ENCODE measurements around the gene EMILIN1. TPM values are rescaled to one million over a fixed set of nuclear protein-coding genes. Genes with fewer than 3 reads are reported as not detected.

The EMILIN1 gene
- total and polyA plus RNA-seq, 2 of the 8 experiments (the other 6 are each of a cell fraction or from before 2014, with no cell fraction given), result 1.9 to 3.0 TPM

DNA sequence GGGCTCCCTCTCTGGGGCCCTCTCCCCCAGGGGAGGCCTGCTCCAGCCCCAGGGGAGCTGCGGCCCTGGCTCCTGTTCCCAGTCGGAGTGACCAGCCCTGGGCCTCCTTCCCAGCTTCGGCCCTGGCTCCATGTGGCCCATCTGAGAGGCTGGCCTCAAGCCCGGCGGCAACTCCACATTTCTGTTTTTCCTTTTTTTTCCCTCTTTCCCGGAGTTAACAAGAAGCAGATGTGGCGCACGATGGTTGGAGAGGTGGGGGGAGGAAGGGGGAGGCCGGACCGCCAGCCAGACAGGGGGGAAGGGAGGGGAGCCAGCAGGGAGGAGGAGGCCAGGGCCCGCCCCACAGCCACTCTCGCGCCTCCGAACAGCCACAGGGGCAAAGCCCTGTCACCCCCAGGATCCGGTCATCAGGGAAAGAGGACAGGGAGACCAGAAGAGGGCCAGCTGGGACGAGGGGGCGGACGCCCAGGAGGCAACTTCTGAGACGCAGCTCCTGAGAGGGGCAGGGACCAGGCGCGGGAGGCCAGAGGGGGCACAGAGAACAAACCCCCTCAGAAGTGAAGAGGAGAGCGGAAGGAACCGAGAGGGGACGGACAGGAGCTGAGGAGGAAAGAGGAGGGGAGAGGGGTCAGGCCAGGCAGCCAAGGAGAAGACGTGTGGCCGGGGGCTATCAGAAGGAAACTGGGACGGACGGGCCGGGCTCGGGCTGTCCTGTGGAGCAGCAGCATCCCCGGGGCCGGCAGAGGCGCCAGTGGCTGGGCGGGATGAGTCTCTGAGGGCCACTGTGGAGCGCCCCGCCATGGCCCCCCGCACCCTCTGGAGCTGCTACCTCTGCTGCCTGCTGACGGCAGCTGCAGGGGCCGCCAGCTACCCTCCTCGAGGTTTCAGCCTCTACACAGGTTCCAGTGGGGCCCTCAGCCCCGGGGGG lies at the start of gene EMILIN1 (continued):
- TF ChIP-seq, protein P1, sequence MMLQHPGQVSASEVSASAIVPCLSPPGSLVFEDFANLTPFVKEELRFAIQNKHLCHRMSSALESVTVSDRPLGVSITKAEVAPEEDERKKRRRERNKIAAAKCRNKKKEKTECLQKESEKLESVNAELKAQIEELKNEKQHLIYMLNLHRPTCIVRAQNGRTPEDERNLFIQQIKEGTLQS (IDR thresholded peaks at IDR 0.05; ENCODE audit: insufficient read depth, low read depth, low read length), result no peak
- TF ChIP-seq NRF1 (IDR thresholded peaks at IDR 0.05; ENCODE audit: low read depth, low read length), result no peak
- no peak for TF ChIP-seq TAF7 (optimal IDR thresholded peaks at IDR 0.05; ENCODE audit: borderline replicate concordance, low read depth, low read length)
- TF ChIP-seq SUZ12 (IDR thresholded peaks at IDR 0.05; ENCODE audit: low read length), result no peak

Data from H1 (cell line).